ENCODE measurements around the gene M6PR. TPM values are rescaled to one million over a fixed set of nuclear protein-coding genes. Genes with fewer than 3 reads are reported as not detected.

M6PR gene
- total RNA-seq, 2 experiments from 2014 or later: 146 to 179 TPM

DNA sequence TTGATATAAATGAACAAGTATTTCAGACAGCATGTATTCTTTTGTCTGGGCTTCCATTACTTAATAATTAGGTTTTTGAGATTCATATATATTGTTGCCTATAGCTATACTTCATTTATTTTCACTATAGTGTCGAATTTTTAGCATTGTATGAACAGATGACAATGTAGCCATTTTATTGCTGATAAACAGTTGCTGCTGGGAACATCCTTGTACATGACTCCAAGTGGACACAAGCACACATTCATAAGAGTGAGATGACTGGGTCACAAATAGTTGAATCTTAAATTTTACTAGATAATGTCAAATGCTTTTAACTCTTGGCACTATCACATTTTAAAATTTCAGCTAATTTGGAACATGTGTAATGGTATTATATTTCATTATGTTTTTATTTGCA is 54.5 kb downstream of the M6PR start:
- no peaks in the 10 kb centered on the region for H3K36me3 Mint-ChIP-seq (ENCODE audit: low read depth)
- ChIA-PET CTCF (interaction anchor here (0.6 to 1.6 kb wide), 4 partner anchors 9 to 351 kb away, joined by 3 to 5 read pairs (median 3); no protein-coding TSS in a partner anchor), POLR2A (no interaction called here)
- DNase-seq: no peak
- H3K4me3 Mint-ChIP-seq: no peak overlapping the region
- H3K27ac Mint-ChIP-seq: no peak overlapping the region
- intact Hi-C loops (cut with DNase I, micrococcal nuclease): loop anchor here (5.0 kb wide), 2 partner anchors 198 to 238 kb away; partner anchors contain the start of gene RIMKLB (in 1 of the 2)
- no peaks in the 10 kb centered on the region for H3K9me3 Mint-ChIP-seq (ENCODE audit: low read depth)
- peaks cover 3% of the 10 kb centered on the region for H3K4me1 Mint-ChIP-seq
- no peaks in the 10 kb centered on the region for H3K27me3 Mint-ChIP-seq
- ATAC-seq: no peak

DNA sequence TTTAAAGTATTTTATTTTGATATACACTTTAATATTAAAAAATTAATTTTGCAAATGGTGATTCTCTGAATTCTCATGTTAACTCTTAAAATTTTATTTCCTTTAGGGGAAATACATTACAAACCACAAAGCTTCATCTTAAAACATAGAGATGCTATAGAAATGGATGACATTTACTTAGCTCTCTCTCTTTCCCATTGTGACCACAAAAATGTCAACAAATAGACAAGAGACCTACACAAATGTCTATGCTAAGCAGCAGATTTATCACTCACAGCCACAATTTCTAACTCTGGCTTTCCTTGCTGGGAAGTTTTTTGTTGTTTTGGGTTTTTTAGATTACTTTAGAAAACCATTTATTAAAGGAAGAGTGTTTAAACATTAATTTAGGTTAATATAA is 55.1 kb downstream of the M6PR start:
- intact Hi-C loops (cut with DNase I, micrococcal nuclease): loop anchor here (5.0 kb wide), 2 partner anchors 197 to 237 kb away; partner anchors contain the start of gene RIMKLB (in 1 of the 2)

DNA sequence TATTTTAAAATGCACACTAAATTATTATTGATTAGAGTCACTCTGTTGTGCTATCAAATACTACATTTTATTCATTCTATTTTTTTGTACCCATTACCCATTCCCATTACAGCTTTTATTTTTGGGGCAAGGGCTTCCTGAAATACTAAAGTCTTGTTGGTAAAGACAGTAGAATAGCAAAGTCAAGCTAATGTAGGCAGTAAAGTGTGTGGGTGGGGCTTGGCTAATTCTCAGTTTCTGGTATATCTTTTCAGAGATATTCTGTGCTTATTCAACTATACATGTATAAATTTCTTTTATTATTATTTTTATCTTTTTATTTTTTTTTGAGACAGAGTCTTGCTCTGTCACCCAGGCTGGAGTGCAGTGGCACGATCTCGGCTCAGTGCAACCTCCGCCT is 57.5 kb downstream of the M6PR start:
- POLR2A ChIA-PET: no interaction called here
- Mint-ChIP-seq H3K4me1 (peaks cover 3% of the 10 kb centered on the region), H3K36me3 (ENCODE audit: low read depth) (no peaks in the 10 kb centered on the region), H3K27ac (no peak overlapping the region), H3K9me3 (ENCODE audit: low read depth) (no peaks in the 10 kb centered on the region), H3K27me3 (no peaks in the 10 kb centered on the region), H3K4me3 (no peak overlapping the region)
- DNase-seq (no peak), ATAC-seq (no peak)
- CTCF ChIA-PET: interaction anchor here (1.0 to 3.0 kb wide), 2 partner anchors 16 to 348 kb away, joined by 3 to 21 read pairs; no protein-coding TSS in a partner anchor
- intact Hi-C loops (cut with DNase I, micrococcal nuclease): loop anchor here (2.0 to 5.0 kb wide), 4 partner anchors 157 to 347 kb away; partner anchors contain the start of gene RIMKLB (in 1 of the 2)

More for the DNA sequence above, 55.1 kb downstream of the M6PR start:
- ChIA-PET POLR2A (no interaction called here), CTCF (interaction anchor here (1.0 to 1.6 kb wide), 3 partner anchors 9 to 350 kb away, joined by 3 to 5 read pairs (median 3); partner anchors contain the start of gene PHC1)
- DNase-seq (no peak), ATAC-seq (no peak)
- peaks cover 3% of the 10 kb centered on the region for H3K4me1 Mint-ChIP-seq
- H3K27ac Mint-ChIP-seq: no peak overlapping the region
- H3K9me3 Mint-ChIP-seq (ENCODE audit: low read depth): no peaks in the 10 kb centered on the region
- H3K36me3 Mint-ChIP-seq (ENCODE audit: low read depth): no peaks in the 10 kb centered on the region
- H3K4me3 Mint-ChIP-seq: no peak overlapping the region
- H3K27me3 Mint-ChIP-seq: no peaks in the 10 kb centered on the region

Other genes starting within 250 kb of the M6PR start
- not detected for gene A2ML1, start 127.0 kb downstream of the M6PR start, total RNA-seq
- 10 to 100 TPM; 17.1 to 21.9 TPM for gene PHC1, start 35.1 kb downstream of the M6PR start, total RNA-seq
- gene KLRG1, start 39.9 kb upstream of the M6PR start, total RNA-seq: 1 to 10 TPM; 2.3 to 2.7 TPM
- gene A2M, start 166.3 kb upstream of the M6PR start, total RNA-seq: under 1 TPM in 1 of 2 experiments, not detected in 1; 0.16 TPM

All from activated CD4-positive, alpha-beta T cell treated with anti-CD3 and anti-CD28 coated beads for 36 hours (primary cell).